Stimulated activated CD4-positive, alpha-beta T cell treated with anti-CD3 and anti-CD28 coated beads, Interleukin-2, amount 100 ng/mL, for 48 hours (primary cell): ENCODE measurements around the gene RNF2.
"Not testable (repeated sequence)": the region's sequence is repeated elsewhere in the genome, so short reads cannot be mapped to it uniquely, and the experiment has no call there.

Experiments used
- DNase-seq, 2 donors: peaks; one replicate each; pipeline ENCODE4 v3.0.0-alpha.2; 2020

Gene RNF2

GRCh38 chr1:185050823-185051451, 5.6 kb downstream of the RNF2 start:
- DNase-seq: no peak

- DNase-seq: no peak
Observed at GRCh38 chr1:185053204-185053603, 7.8 kb downstream of the RNF2 start.

DNA sequence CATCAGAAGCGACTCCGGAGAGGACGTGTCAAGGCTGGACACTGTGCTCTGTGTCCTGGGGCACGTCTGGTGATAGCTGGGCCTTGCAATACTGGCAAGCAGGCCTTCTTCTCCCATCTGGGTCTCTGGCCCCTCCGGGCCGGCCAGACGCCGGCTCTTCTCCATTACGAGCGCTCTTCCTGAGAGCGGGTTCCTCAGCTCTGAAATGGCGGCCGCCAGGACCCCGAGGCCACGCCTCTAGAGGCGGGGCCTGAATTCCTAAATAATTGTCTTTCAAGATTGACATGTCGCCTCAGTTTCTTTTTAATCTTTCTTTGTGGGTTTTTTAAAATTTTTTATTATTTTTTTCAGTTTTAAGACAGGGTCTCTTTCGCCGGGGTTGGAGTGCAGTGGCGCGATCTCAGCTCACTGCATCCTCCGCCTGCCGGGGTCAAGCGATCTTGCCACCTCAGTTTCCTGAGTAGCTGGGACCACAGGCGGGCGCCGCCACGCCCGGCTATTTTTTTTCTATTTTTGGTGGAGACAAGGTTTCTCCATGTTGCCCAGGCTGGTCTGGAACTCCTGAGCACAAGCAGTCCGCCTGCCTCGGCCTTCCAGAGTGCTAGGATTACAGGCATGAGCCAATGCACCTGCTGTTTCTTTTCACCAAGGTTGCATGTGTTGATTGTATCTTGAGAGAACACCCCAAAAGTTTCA, 9.2 kb downstream of the RNF2 start:
- DNase-seq: no peak

DNA sequence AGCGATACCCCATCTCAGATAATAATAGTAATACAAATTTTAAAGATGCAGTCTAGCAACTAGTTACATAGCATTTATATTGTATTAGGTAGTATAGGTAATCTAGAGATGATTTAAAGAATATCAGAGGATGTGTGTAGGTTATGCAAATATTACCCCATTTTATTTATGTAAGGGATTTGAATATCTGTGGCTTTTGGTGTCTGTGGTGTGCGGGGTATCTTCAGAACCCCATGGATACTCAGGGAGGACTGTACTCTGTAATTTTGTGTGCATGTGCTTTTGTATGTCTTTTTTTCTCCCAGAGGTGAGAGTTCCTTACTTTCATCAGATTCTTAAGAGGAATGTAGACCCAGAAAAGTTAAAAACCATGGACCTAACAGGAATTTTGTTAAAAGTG, 12.8 kb downstream of the RNF2 start:
- no peak for DNase-seq

DNA sequence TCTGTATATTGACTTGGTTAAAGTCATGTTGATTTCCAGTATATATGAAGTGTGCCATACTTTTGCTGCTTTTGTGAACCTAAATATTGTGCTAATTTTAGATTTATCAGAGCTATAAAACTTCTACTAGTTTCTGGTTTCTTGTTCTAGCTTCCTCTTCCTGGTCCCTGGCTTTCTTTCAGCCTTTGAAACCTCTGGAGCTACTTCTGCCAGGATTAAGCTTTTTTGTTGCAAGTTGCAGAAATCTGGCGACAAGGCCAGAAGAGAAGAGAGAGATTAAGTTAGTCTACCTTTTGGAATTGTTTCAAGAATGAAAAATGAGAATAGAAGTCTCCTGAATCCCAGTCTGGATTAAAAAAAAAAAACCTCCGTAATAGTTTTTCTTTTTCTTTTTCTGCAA, 13.5 kb downstream of the RNF2 start:
- no peak for DNase-seq

GRCh38 chr1:185059950-185060571, 14.7 kb downstream of the RNF2 start:
- DNase-seq: no peak

DNA sequence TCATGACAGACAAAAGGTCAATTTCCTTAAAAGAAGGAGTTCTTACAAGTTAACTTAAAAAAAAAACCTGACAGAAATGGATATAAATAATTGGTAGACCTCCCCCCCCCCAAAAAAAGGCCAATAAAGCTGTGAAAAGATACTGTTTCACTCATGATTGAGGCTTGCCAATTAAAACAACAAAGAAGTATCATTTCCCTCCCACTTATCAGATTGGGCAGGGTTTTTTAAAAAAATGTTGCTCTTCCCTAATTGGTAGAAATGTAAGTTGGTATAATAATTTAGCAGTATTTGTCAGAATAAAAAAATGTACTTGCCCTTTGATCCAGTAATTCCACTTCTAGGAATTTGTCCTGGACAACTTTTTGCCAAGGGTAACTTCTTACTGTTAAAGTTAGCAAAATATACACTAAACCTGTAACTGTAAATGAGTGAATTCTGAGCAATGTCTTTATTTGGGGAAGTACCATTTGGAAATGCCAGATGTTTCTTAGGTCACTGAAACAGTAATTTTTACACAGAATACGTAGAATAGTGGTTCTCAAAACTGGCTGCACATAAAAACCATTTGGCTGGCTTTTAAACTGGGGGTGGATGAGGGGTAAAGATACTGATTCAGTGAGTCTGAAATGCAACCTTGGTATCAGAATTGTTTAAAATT, 17.5 kb downstream of the RNF2 start:
- no peak for DNase-seq

DNA sequence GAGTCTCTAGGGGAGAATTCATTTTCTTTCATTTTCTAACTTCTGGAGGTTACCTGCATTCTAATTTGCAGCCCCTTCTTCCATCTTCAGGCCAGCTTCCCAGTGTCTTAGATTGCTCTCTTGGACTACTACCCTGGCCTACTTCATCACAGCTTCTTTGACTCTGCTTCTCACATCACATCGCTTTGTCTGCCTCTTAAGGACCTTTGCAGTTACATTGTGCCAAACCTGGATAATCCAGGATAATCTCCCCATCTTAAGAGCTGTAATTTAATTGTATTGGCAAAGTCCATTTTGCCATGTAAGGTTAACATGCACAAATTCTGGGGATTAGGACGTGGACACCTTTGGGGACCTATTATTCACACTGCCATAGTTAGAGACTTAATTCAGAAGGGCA, 18.4 kb downstream of the RNF2 start:
- no peak for DNase-seq

DNA sequence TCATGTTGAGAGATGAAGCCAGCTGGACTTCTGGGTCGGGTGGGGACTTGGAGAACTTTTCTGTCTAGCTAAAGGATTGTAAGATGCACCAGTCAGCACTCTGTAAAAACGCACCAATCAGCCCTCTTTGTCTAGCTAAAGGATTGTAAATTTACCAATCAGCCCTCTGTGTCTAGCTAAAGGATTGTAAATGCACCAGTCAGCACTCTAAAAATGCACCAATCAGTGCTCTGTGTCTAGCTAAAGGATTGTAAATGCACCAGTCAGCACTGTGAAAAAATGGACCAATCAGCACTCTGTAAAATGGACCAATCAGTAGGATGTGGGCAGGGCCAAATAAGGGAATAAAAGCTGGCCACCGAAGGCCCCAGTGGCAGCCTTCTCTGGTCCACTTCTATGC, 19.6 kb downstream of the RNF2 start:
- not testable (repeated sequence) for DNase-seq

DNA sequence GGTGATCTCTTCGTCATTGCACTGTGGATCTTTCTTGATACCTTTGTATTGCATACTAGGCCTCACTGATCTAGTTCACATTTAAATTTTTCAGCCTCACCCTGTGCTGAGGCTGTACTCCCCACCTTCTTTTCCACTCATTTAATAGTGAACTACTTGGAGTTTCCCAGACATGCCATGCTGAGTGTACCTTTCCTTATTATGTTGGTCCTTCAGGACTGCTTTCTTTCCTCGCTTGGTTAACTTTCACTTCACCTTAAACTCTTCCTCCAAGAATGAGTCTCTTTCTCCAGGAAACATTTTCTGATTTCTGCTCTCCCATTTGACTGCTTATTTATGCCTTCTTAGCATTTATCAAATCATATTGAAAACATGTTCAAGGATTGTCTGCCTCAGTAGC, 20.8 kb downstream of the RNF2 start:
- no peak for DNase-seq

DNA sequence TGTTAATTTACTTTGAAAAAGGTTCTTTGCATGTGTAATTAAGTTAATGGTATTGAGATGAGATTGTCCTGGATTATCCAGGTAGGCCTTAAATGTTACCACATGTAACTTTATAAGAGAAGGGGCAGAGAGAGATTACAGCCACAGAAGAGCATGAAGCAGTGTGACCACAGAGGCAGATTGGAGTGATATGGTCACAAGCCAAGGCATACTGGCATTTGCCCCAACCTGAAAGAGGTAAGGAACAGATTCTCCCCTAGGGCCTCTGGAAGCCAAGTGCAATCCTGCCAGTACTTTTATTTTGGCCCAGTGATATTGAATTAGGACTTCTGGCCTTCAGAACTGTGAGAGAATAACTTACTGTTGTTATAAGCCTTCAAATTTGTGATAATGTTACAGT, 23.0 kb downstream of the RNF2 start:
- DNase-seq: no peak

DNA sequence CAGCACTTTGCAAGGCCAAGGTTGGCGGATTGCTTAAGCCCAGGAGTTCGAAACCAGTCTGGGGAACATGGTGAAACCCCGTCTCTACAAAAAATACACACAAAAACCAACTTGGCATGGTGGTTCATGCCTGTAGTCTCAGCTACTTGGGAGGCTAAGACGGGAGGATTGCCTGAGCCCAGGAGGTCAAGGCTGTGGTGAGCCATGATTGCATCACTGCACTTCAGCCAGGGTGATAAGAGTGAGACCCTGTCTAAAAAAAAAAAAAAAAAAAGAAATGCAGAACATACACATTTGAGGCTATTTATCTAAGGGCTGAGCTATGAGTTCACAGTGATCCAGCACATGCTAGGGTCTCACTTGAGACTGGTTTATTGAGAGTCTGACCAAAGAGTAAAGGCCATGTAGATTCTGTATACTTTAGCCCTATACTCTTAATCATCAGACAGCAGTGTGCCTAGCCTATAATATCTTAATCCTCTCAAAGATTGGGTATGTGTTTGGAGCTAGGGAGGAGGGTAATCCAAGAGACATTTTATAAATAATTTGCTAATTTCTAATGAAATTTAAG, 23.9 kb downstream of the RNF2 start:
- no peak for DNase-seq

- no peak for DNase-seq
Observed at GRCh38 chr1:185070051-185070450, 24.7 kb downstream of the RNF2 start.

- DNase-seq: no peak
Observed at GRCh38 chr1:185073725-185074124, 28.4 kb downstream of the RNF2 start.

DNA sequence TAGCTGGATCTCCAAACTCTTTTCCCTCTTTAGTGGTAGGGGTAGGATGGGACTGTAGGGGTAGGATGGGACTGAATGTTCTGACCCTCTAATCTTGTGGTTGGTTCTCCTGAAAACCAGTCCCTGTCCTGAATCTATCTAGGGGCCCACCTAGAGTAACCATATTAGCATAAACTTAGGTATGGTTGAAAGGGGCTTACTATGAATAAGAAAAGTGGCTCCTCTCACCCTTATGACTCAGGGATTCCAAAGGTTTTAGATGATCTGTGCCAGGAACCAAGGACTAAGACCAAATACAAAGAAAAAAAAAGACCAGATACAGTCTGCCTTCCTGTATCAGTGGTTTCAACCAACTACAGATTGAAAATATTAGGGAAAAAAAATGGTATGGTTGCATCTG, 28.9 kb downstream of the RNF2 start:
- no peak for DNase-seq

GRCh38 chr1:185075476-185075875, 30.1 kb downstream of the RNF2 start:
- no peak for DNase-seq

DNA sequence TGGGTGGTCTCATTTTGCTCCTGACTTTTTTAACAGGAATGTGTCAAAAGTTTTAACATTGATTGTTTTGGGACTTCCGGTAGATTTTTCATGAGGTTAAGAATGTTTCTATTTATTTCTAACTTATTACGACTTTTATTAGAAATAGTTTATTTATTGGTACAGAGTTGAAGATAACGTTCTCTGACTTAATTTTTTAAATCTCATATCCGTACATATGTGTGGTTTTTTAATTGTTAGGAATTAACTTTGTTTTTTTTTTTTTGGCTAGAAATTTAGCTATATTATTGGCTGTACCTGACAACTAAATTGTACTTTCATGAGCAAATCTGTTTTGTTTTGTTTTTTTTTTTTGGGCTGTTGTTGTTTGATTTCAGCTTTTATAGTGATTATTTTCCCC, 32.0 kb downstream of the RNF2 start:
- no peak for DNase-seq

DNA sequence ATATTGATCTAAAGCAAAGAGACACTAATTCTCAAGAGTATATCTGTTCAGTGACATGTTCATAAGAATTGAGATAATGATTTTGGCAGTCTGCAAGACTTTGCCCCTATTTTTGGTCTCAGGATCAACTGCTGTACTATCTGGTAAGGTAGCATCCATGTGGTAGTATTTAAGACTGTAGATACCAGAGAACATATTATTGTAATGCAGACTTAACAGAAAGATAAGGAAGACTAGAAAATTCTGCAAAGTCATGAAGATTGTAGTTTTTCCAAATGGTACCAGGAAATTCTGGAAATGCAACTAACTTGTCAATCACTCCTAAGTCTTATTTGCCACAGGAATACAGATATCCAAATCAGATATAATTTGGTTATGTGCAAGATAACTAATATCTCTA, 35.1 kb downstream of the RNF2 start:
- no peak for DNase-seq

DNA sequence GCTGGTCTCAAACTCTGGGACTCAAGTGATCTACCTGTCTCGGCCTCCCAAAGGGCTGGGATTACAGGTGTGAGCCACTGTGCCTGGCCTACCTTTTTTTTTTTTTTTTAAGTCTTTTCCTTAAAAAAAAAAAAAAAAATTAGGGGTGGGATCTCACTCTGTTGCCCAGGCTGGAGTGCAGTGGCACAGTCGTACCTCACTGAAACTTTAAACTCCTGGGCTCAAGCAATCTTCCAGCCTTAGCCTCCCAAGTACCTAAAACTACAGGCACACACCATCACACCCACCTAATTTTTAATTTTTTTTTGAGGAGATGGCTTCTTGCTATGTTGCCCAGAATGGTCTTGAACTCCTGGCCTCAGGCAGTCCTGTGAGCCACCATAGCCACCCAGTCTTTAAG, 38.5 kb downstream of the RNF2 start:
- DNase-seq: no peak

- DNase-seq: no peak
Observed at GRCh38 chr1:185087101-185087500, 41.7 kb downstream of the RNF2 start.

DNA sequence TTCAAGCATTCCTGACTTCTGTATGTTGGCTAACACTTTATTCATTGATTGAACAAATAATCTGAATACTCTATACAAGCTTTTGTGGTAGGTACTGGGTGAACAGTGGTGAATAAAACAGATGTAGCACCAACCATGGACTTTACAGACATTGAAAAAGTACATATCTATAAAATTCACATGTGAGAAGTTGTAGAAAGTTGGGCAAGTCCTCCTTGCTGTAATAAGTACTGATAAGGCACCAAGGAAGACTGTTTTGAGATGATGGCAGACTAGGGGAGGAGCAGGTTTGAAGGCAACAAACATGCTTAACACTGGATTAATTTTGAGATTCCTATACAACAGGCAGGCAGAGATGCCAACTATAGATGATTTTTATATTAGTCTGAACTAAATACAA, 42.4 kb downstream of the RNF2 start:
- no peak for DNase-seq

DNA sequence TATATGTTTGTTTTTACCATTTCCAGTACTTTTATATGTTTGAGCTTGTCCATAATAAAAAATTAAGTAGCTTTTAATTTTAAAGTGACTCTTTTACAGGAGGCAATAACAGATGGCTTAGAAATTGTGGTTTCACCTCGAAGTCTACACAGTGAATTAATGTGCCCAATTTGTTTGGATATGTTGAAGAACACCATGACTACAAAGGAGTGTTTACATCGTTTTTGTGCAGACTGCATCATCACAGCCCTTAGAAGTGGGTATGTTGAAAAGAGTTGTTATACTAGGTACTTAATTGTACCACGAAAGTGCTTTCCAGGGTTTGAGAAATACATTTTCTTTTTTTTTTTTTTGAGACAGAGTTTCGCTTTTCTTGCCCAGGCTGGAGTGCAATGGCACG, 46.1 kb downstream of the RNF2 start:
- no peak for DNase-seq

GRCh38 chr1:185094761-185095160, 49.4 kb downstream of the RNF2 start:
- no peak for DNase-seq

DNA sequence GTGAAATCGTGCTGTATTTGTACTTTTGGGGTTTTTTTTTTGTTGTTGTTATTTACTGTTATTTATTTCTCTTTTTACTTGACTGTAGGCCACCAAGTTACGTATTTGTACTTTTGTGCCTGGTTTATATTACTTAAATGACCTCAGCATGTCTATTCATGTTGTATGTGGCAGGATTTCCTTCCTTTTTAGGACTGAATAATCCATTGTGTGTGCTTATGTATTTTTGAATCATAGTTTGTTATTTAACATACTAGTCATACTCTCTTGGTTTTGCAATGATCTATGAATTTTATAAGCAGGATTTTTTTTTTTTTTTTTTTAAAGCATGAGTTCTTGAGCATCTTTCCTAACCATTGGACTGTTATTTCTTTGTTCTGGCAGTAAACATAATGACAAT, 51.2 kb downstream of the RNF2 start:
- DNase-seq: no peak
